CD14-positive monocyte (primary cell): Measurements from ENCODE around the gene SLC13A3. TPM values are rescaled to one million over a fixed set of nuclear protein-coding genes. Genes with fewer than 3 reads are reported as not detected.

Experiments used
- DNase-seq, 3 donors: peaks; one replicate each; pipeline ENCODE4 v3.0.0-alpha.2; 2011 to 2022
- H2AFZ ChIP-seq: 2 replicates; pipeline ENCODE4 v1.6.0; 2012; ENCODE audit warnings: mild to moderate bottlenecking, low read depth, low read length, inconsistent platforms; ENCODE audit not compliant: insufficient read depth, poor library complexity, severe bottlenecking
- H3K27ac ChIP-seq, 2 donors: 1 replicate in 1 of 2; 2 replicates in 1 of 2; pipeline ENCODE4 v1.5.1; 2012 to 2013; ENCODE audit warnings: low read length in 2 of 2, control low read depth in 1 of 2, inconsistent platforms in 1 of 2, low read depth in 1 of 2, mild to moderate bottlenecking in 1 of 2
- H3K27me3 ChIP-seq, 2 donors: one replicate each; pipeline versions ENCODE4 v1.6.0 to v1.6.1; 2011 to 2013; ENCODE audit warnings: low read length in 2 of 2; ENCODE audit not compliant: control insufficient read depth in 2 of 2, insufficient read depth in 2 of 2
- H3K36me3 ChIP-seq, 2 donors: replicated peaks in 1 of 2; 1 replicate in 1 of 2; 2 replicates in 1 of 2; pipeline versions ENCODE4 v1.5.1 to v1.6.1; 2012 to 2013; ENCODE audit warnings: low read length in 2 of 2, control low read depth in 1 of 2, inconsistent platforms in 1 of 2, mild to moderate bottlenecking in 1 of 2; ENCODE audit not compliant: insufficient read depth in 2 of 2, control insufficient read depth in 1 of 2
- H3K4me1 ChIP-seq, 2 donors: 1 replicate in 1 of 2; 2 replicates in 1 of 2; pipeline versions ENCODE4 v1.5.1 to v1.6.1; 2012 to 2013; ENCODE audit warnings: low read length in 2 of 2, control low read depth in 1 of 2, inconsistent platforms in 1 of 2, mild to moderate bottlenecking in 1 of 2, moderate library complexity in 1 of 2; ENCODE audit not compliant: insufficient read depth in 2 of 2, control insufficient read depth in 1 of 2
- H3K4me2 ChIP-seq: replicated peaks from 2 replicates; pipeline ENCODE3; 2012; ENCODE audit warnings: low read length, moderate library complexity, mild to moderate bottlenecking; ENCODE audit not compliant: poor library complexity, severe bottlenecking; ENCODE audit errors: extremely low read depth
- H3K4me3 ChIP-seq, 3 experiments: fragments of 200-600 bp in 1 of 3; sonication (generic) in 1 of 3; replicated peaks in 1 of 3; 1 replicate in 2 of 3; 2 replicates in 1 of 3; pipeline ENCODE4 v1.5.1; 2011 to 2013; ENCODE audit warnings: low read length in 3 of 3, mild to moderate bottlenecking in 3 of 3, control low read depth in 2 of 3, low read depth in 2 of 3, inconsistent platforms in 1 of 3, moderate library complexity in 1 of 3
- H3K79me2 ChIP-seq: 2 replicates; pipeline ENCODE4 v1.6.0; 2012; ENCODE audit warnings: mild to moderate bottlenecking, control low read depth, inconsistent platforms, low read length, moderate library complexity; ENCODE audit not compliant: insufficient read depth
- H3K9ac ChIP-seq: 2 replicates; pipeline ENCODE4 v1.6.0; 2017; ENCODE audit warnings: low read length, mild to moderate bottlenecking; ENCODE audit not compliant: insufficient read depth, poor library complexity, severe bottlenecking
- H3K9me3 ChIP-seq, 2 donors: replicated peaks in 1 of 2; 1 replicate in 1 of 2; 2 replicates in 1 of 2; pipeline versions ENCODE4 v1.5.1 to v1.6.1; 2012 to 2013; ENCODE audit warnings: low read length in 2 of 2, control low read depth in 1 of 2; ENCODE audit not compliant: control insufficient read depth in 1 of 2, insufficient read depth in 1 of 2
- H4K20me1 ChIP-seq: 2 replicates; pipeline ENCODE4 v1.6.0; 2012; ENCODE audit warnings: mild to moderate bottlenecking, low read length, control low read depth, moderate library complexity; ENCODE audit not compliant: insufficient read depth
- H3K27ac Mint-ChIP-seq, 7 donors: one replicate each; pipeline ENCODE4 v1.8.0; 2020; ENCODE audit warnings: mild to moderate bottlenecking in 7 of 7, mixed read lengths in 7 of 7, moderate library complexity in 6 of 7, inconsistent platforms in 2 of 7
- H3K27me3 Mint-ChIP-seq, 3 donors: one replicate each; pipeline ENCODE4 v1.8.0; 2021 to 2022; ENCODE audit warnings: low read depth in 3 of 3, mild to moderate bottlenecking in 3 of 3, mixed read lengths in 3 of 3, moderate library complexity in 3 of 3, inconsistent platforms in 1 of 3
- H3K36me3 Mint-ChIP-seq, 2 donors: one replicate each; pipeline ENCODE4 v1.8.0; 2020; ENCODE audit warnings: mixed read lengths in 2 of 2, inconsistent platforms in 1 of 2, mild to moderate bottlenecking in 1 of 2
- H3K4me1 Mint-ChIP-seq: one replicate; pipeline ENCODE4 v1.8.0; 2020; ENCODE audit warnings: mild to moderate bottlenecking, mixed read lengths
- H3K4me3 Mint-ChIP-seq, 2 donors: one replicate each; pipeline ENCODE4 v1.8.0; 2020; ENCODE audit warnings: mild to moderate bottlenecking in 2 of 2, mixed read lengths in 2 of 2, moderate library complexity in 1 of 2
- H3K9me3 Mint-ChIP-seq, 7 donors: one replicate each; pipeline ENCODE4 v1.8.0; 2020 to 2022; ENCODE audit warnings: mixed read lengths in 7 of 7, mild to moderate bottlenecking in 6 of 7, moderate library complexity in 6 of 7, inconsistent platforms in 2 of 7
- WGBS: methylation state at CpG from one replicate; pipeline ENCODE4 v1.1.5; 2013; ENCODE audit warnings: missing lambda C conversion rate; ENCODE audit not compliant: insufficient coverage; 5-methylcytosine and 5-hydroxymethylcytosine counted together
- intact Hi-C, 2 donors: fragments of 100-400 bp; cut with micrococcal nuclease; formaldehyde crosslinking; loops; one replicate each; pipeline versions ENCODE4 v1.15.0 to v1.15.1; 2023
- polyA plus RNA-seq, 3 donors: library from polyadenylated mRNA; depleted of rRNA in 1 of 3; unstranded in 2 of 3; stranded (reverse) in 1 of 3; fragments of 300-500 nt in 2 of 3; fragments of >200 nt in 1 of 3; fragmentation: Illumina TruSeq in 2 of 3; gene quantifications; 1 replicate in 2 of 3; 2 replicates in 1 of 3; pipeline ENCODE4 v1.2.3, GENCODE V29; 2012 to 2021
- TF ChIP-seq, protein P1 (sequence below): fragments of 200-600 bp; IDR thresholded peaks from one replicate; pipeline ENCODE4 v1.8.0; 2022; ENCODE audit warnings: antibody characterized with exemption, mild to moderate bottlenecking

The SLC13A3 gene
- polyA plus RNA-seq, 3 donors = 0.04 TPM; not detected in 2

GRCh38 chr20:46640044-46640443, 11.2 kb downstream of the SLC13A3 start:
- H3K27me3 Mint-ChIP-seq = peaks cover 9 to 14% (median 11%) of the 10 kb centered on the region in 3 donors
- no peak for DNase-seq
- no peak overlapping the region for H3K27ac Mint-ChIP-seq
- 84% methylated on average over 4 of the region's 6 CpGs for WGBS
- Histone ChIP-seq H3K4me1 (no peaks in the 10 kb centered on the region), H3K9ac (no peak overlapping the region), H3K4me3 (no peak overlapping the region), H3K4me2 (no peak overlapping the region), H2AFZ (no peak overlapping the region), H4K20me1 (no peaks in the 10 kb centered on the region), H3K27ac (no peak overlapping the region), H3K36me3 (no peaks in the 10 kb centered on the region), H3K9me3 (no peaks in the 10 kb centered on the region), H3K27me3 (no peaks in the 10 kb centered on the region), H3K79me2 (no peaks in the 10 kb centered on the region)
- TF ChIP-seq, protein P1, sequence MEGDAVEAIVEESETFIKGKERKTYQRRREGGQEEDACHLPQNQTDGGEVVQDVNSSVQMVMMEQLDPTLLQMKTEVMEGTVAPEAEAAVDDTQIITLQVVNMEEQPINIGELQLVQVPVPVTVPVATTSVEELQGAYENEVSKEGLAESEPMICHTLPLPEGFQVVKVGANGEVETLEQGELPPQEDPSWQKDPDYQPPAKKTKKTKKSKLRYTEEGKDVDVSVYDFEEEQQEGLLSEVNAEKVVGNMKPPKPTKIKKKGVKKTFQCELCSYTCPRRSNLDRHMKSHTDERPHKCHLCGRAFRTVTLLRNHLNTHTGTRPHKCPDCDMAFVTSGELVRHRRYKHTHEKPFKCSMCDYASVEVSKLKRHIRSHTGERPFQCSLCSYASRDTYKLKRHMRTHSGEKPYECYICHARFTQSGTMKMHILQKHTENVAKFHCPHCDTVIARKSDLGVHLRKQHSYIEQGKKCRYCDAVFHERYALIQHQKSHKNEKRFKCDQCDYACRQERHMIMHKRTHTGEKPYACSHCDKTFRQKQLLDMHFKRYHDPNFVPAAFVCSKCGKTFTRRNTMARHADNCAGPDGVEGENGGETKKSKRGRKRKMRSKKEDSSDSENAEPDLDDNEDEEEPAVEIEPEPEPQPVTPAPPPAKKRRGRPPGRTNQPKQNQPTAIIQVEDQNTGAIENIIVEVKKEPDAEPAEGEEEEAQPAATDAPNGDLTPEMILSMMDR = no peak
- H3K4me1 Mint-ChIP-seq = peaks cover 6% of the 10 kb centered on the region
- intact Hi-C loops = no loop called here
- H3K36me3 Mint-ChIP-seq = no peaks in the 10 kb centered on the region
- no peak overlapping the region for H3K4me3 Mint-ChIP-seq
- H3K9me3 Mint-ChIP-seq = peaks cover 0 to 3% (median 0%) of the 10 kb centered on the region in 7 donors

- Histone ChIP-seq H3K36me3 (no peaks in the 10 kb centered on the region), H3K27ac (no peak overlapping the region), H4K20me1 (no peaks in the 10 kb centered on the region), H3K4me1 (no peaks in the 10 kb centered on the region), H3K4me3 (no peak overlapping the region), H3K27me3 (no peaks in the 10 kb centered on the region), H3K9ac (no peak overlapping the region), H3K9me3 (no peaks in the 10 kb centered on the region), H2AFZ (no peak overlapping the region), H3K79me2 (no peaks in the 10 kb centered on the region), H3K4me2 (no peak overlapping the region)
- TF ChIP-seq, protein P1 = no peak
- peaks cover 0 to 4% (median 0%) of the 10 kb centered on the region in 7 donors for H3K9me3 Mint-ChIP-seq
- no peak overlapping the region for H3K4me3 Mint-ChIP-seq
- peak overlapping the region in 1 of 7 donors; percentile 56 for H3K27ac Mint-ChIP-seq
- DNase-seq = no peak
- peaks cover 6% of the 10 kb centered on the region for H3K4me1 Mint-ChIP-seq
- H3K36me3 Mint-ChIP-seq = no peaks in the 10 kb centered on the region
- peaks cover 11 to 13% (median 13%) of the 10 kb centered on the region in 3 donors for H3K27me3 Mint-ChIP-seq
- intact Hi-C loops = no loop called here
- WGBS = no CpG with 5 or more reads among the region's 3 CpGs
These were observed 11.7 kb downstream of the SLC13A3 start for GRCh38 chr20:46639587-46639986.
